Smooth muscle cell (in vitro differentiated cells): ENCODE data around the gene TRIM63. TPM values are rescaled to one million over a fixed set of nuclear protein-coding genes. Genes with fewer than 3 reads are reported as not detected.

Source experiments
- DNase-seq: peaks from one replicate; lab custom pipeline; 2025; ENCODE audit not compliant: unreplicated experiment; lab: John Stamatoyannopoulos, UW
- H2AFZ ChIP-seq: fragments of 200-600 bp; sonication (generic); 2 replicates; pipeline ENCODE4 v1.6.0; 2016; ENCODE audit warnings: antibody characterized with exemption, low read depth, mild to moderate bottlenecking
- H3F3A ChIP-seq: fragments of 200-600 bp; sonication (generic); 2 replicates; pipeline ENCODE4 v1.6.0; 2017; ENCODE audit warnings: antibody characterized with exemption, low read depth
- H3K27ac ChIP-seq: fragments of 200-600 bp; sonication (generic); 2 replicates; pipeline ENCODE4 v1.5.1; 2016; ENCODE audit warnings: low read depth, mild to moderate bottlenecking
- H3K27me3 ChIP-seq: fragments of 200-600 bp; sonication (generic); 2 replicates; pipeline ENCODE4 v1.6.1; 2016; ENCODE audit warnings: low read depth, mild to moderate bottlenecking
- H3K36me3 ChIP-seq: fragments of 200-600 bp; sonication (generic); 2 replicates; pipeline ENCODE4 v1.5.1; 2016; ENCODE audit warnings: low read depth
- H3K4me1 ChIP-seq: fragments of 200-600 bp; sonication (generic); 2 replicates; pipeline ENCODE4 v1.5.1; 2016; ENCODE audit warnings: low read depth
- H3K4me2 ChIP-seq: fragments of 200-600 bp; sonication (generic); 2 replicates; pipeline ENCODE4 v1.6.0; 2016; ENCODE audit warnings: mild to moderate bottlenecking
- H3K4me3 ChIP-seq: fragments of 200-600 bp; sonication (generic); 2 replicates; pipeline ENCODE4 v1.5.1; 2016; ENCODE audit warnings: mild to moderate bottlenecking
- H3K79me2 ChIP-seq: fragments of 200-600 bp; sonication (generic); 2 replicates; pipeline ENCODE4 v1.6.0; 2016; ENCODE audit warnings: low read depth, mild to moderate bottlenecking
- H3K9ac ChIP-seq: fragments of 200-600 bp; sonication (generic); 2 replicates; pipeline ENCODE4 v1.6.0; 2016; ENCODE audit warnings: low read depth
- H3K9me3 ChIP-seq: fragments of 200-600 bp; sonication (generic); replicated peaks from 2 replicates; pipeline ENCODE4 v1.5.1; 2016; ENCODE audit warnings: low read depth
- H4K20me1 ChIP-seq: fragments of 200-600 bp; sonication (generic); 2 replicates; pipeline ENCODE4 v1.6.0; 2016; ENCODE audit warnings: low read depth
- WGBS: methylation state at CpG from one replicate; pipeline ENCODE4 v1.1.7; 2016; ENCODE audit warnings: low lambda C conversion rate; 5-methylcytosine and 5-hydroxymethylcytosine counted together
- polyA plus RNA-seq: library from polyadenylated mRNA; unstranded; fragments of >200 nt; fragmentation: Nextera tagmentation; extraction: Ambion mirVana; gene quantifications from 2 replicates; pipeline ENCODE4 v1.2.1, GENCODE V29; 2016
- total RNA-seq: library from RNA; depleted of rRNA; stranded (reverse); fragments of >200 nt; gene quantifications from 2 replicates; pipeline ENCODE4 v1.2.3, GENCODE V29; 2014
- TF ChIP-seq, protein P1 (sequence below): fragments of 200-600 bp; sonication (generic); IDR thresholded peaks from 2 replicates; pipeline ENCODE4 v1.5.1; 2017; ENCODE audit warnings: borderline replicate concordance, mild to moderate bottlenecking, antibody characterized with exemption; ENCODE audit not compliant: insufficient read depth, poor library complexity, severe bottlenecking

Gene TRIM63
- total and polyA plus RNA-seq, 2 experiments from 2014 or later, result 0.14 TPM; not detected in 1

DNA sequence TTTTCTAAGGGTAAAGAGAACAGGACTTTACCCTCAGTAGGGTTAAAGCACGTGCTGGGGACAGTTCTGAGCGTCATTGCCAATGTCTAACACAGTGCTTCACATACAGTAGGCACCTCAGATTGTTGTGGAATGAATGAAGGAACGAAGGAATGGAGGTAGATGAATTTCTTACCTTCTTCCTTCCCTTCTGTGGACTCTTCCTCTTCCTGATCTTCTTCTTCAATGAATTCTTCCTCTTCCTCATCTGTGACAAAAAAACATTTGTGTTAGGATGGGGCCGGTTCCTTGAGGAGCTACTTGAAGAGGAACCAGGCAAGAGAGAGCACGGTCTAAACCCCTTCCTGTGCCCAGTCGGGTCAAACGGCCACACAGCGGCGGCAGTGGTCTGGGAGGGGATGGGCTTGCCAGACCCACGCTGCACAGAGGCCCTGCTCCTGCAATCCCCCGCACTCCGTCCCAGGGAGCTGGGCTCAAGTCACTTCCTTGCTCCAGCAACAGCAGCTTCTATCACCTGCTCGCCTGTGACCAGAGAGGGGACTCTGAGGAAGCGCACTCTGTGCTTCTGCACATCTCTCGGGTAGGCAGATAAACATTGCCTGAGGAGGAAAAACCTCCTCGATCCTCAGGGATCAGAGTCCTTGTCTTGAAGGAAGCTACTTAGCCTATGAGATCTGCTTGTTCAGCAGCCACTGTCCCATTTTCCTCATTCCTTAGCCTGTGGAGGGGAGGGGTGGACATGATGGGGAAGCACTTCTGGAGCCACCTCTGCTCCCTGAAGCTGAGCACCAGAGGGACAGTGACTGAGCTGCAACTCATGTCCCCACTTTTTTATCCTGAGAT is 13.5 kb downstream of the TRIM63 start:
- Histone ChIP-seq H3K4me3 (no peak overlapping the region), H3K4me1 (no peaks in the 10 kb centered on the region), H4K20me1 (no peaks in the 10 kb centered on the region), H3K27ac (no peak overlapping the region), H3K79me2 (no peaks in the 10 kb centered on the region), H3K9me3 (no peaks in the 10 kb centered on the region), H2AFZ (no peak overlapping the region), H3K4me2 (no peak overlapping the region), H3F3A (no peaks in the 10 kb centered on the region), H3K36me3 (no peaks in the 10 kb centered on the region), H3K27me3 (peaks cover 1% of the 10 kb centered on the region), H3K9ac (no peak overlapping the region)
- TF ChIP-seq, protein P1, sequence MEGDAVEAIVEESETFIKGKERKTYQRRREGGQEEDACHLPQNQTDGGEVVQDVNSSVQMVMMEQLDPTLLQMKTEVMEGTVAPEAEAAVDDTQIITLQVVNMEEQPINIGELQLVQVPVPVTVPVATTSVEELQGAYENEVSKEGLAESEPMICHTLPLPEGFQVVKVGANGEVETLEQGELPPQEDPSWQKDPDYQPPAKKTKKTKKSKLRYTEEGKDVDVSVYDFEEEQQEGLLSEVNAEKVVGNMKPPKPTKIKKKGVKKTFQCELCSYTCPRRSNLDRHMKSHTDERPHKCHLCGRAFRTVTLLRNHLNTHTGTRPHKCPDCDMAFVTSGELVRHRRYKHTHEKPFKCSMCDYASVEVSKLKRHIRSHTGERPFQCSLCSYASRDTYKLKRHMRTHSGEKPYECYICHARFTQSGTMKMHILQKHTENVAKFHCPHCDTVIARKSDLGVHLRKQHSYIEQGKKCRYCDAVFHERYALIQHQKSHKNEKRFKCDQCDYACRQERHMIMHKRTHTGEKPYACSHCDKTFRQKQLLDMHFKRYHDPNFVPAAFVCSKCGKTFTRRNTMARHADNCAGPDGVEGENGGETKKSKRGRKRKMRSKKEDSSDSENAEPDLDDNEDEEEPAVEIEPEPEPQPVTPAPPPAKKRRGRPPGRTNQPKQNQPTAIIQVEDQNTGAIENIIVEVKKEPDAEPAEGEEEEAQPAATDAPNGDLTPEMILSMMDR, result no peak
- no peak for DNase-seq
- 66% methylated on average over 15 of the region's 16 CpGs for WGBS

DNA sequence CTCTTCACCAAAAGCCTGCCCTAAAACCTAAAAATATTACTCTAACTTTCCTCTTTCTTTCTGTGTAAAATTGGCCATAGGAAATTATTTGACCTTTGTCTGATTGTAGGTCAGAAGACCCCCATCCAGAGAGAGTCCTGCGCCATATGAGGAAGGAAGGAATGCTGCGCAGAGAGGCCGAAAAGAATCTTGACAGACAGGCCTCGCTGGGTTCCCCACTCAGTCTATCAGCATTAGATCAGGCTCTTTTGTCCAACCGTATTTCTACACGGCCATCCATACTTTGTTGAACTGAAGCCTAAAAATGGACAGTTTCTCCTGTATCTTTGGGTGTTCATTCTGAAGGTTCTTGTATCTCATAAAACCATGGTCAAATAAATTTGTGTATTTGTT is 17.2 kb downstream of the TRIM63 start:
- WGBS, result 67% methylated on average over 6 of the region's 6 CpGs
- Histone ChIP-seq H3K36me3 (no peaks in the 10 kb centered on the region), H3K4me3 (no peak overlapping the region), H2AFZ (no peak overlapping the region), H4K20me1 (no peaks in the 10 kb centered on the region), H3K79me2 (no peaks in the 10 kb centered on the region), H3K9ac (no peak overlapping the region), H3F3A (no peaks in the 10 kb centered on the region), H3K4me1 (peaks cover 9% of the 10 kb centered on the region), H3K27ac (no peak overlapping the region), H3K4me2 (no peak overlapping the region), H3K9me3 (no peaks in the 10 kb centered on the region), H3K27me3 (peaks cover 38% of the 10 kb centered on the region)
- no peak for DNase-seq
- TF ChIP-seq, protein P1, result no peak

DNA sequence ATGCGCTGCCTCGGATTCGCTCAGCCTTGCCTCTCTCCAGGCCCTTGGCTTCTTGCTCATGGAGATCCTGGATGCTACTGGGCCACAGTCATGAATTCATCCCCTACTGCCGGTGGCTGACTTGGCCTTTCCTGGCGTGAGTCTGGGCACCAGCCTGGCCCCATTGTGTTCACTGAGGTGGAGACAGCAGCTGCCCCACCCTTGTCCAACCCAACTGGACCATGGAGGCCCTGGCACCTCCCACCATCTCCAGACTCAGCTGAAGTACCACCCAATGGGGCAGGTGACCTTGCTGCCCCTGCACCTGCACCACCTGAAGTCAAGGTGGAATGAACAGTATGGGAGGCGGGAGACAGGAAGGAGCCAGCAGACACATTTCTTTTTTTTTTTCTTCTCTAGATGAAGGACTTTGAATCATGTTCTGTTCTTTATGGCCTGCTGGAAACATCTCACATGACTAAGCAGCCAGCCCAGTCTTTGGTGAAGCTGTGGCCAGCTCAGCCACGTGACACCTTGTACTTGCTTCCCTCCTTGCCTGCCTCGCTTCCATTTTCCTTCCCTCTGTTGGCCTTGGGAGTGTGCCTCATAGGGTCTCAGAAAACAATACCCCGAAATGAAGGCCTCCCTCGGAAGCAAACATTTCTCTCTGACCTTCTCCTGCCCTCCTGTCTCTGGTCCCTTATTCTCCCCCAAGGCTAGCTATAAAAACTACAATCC is 17.7 kb downstream of the TRIM63 start:
- Histone ChIP-seq H2AFZ (no peak overlapping the region), H3K79me2 (no peaks in the 10 kb centered on the region), H3K27me3 (peaks cover 44% of the 10 kb centered on the region), H3K27ac (no peak overlapping the region), H3K4me3 (no peak overlapping the region), H4K20me1 (no peaks in the 10 kb centered on the region), H3K9me3 (no peaks in the 10 kb centered on the region), H3K9ac (no peak overlapping the region), H3K4me1 (peaks cover 9% of the 10 kb centered on the region), H3K36me3 (no peaks in the 10 kb centered on the region), H3K4me2 (no peak overlapping the region), H3F3A (no peaks in the 10 kb centered on the region)
- TF ChIP-seq, protein P1, result no peak
- DNase-seq, result no peak
- 77% methylated on average over 10 of the region's 10 CpGs for WGBS
